Upper lobe of right lung (tissue), 1 donor: ENCODE measurements around the gene GEMIN4. TPM values are rescaled to one million over a fixed set of nuclear protein-coding genes. Genes with fewer than 3 reads are reported as not detected.

Experiments used
- ATAC-seq: fragments of 200-7000 bp; cut with Tn5 transposase; one replicate; pipeline ENCODE4 v1.9.1; 2020; ENCODE audit warnings: mild to moderate bottlenecking, moderate library complexity
- DNase-seq: peaks from one replicate; pipeline ENCODE4 v3.0.0-alpha.2; 2020
- H3K27ac ChIP-seq: fragments of 200-600 bp; one replicate; pipeline ENCODE4 v1.8.0; 2022
- H3K27me3 ChIP-seq: fragments of 200-600 bp; one replicate; pipeline ENCODE4 v1.8.0; 2022; ENCODE audit warnings: mild to moderate bottlenecking
- H3K36me3 ChIP-seq: fragments of 200-600 bp; one replicate; pipeline ENCODE4 v1.8.0; 2022
- H3K4me1 ChIP-seq: fragments of 200-600 bp; one replicate; pipeline ENCODE4 v1.8.0; 2022
- H3K4me3 ChIP-seq: fragments of 200-600 bp; one replicate; pipeline ENCODE4 v1.8.0; 2022; ENCODE audit warnings: mild to moderate bottlenecking
- H3K9me3 ChIP-seq: fragments of 200-600 bp; one replicate; pipeline ENCODE4 v1.8.0; 2022
- intact Hi-C: fragments of 100-400 bp; cut with DNase I; formaldehyde crosslinking; loops from one replicate; pipeline ENCODE4 v1.11.0; 2022
- total RNA-seq: library from RNA; stranded (reverse); fragmentation: NEBNext Ultra II Directional; extraction: Animal tissue kit (Norgen Biotek cat#: 25700); gene quantifications from one replicate; pipeline ENCODE4 v1.2.1, GENCODE V29; 2021
- TF ChIP-seq, protein P1 (sequence below): fragments of 200-600 bp; IDR thresholded peaks from one replicate; pipeline ENCODE4 v1.8.0; 2022; ENCODE audit warnings: antibody characterized with exemption
- donor health status: DM: no; HTN: yes; CAD: no; lungs with severe emphysema.

GEMIN4 gene
- total RNA-seq, 1 donor from 2014 or later, result 23.0 TPM

DNA sequence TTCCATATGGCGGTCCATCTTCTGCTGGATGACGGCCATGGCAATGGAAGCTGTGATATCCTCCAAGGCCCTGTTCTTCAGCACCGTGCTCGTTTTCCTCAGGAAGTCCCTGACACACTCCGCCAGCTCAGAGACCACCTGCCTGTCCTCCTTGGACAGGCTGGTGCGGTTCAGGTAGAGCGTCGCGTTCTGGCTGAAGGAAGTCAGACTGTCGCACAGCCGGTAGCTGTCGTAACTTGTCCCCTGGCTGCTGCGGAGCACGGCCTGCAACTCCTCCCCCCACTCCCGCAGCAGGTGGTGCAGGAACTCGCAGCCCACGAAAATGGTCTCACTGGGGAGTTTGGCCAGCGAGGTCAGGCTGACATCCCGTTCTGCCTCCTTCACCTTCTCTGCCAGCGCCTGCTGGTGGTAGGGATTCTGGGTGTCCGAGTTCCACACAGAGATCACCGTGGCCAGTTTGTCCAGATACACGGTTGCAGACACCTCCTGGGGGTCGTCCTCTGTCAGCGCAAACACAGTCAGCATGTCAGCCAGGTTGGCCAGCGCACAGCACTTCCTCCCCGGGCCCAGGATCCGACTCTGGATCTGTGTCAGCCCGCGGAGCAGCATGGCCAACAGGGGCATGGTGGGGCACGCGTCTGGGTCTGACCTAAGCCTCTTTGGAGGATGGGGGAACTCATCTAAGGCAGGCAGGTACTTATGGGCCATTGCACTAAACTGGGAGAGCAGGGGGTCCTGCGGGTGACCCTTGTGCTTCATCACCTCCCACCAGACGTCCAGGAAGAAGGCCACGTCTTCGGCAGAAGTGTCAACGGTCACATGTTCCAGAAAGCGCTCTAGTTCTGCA, 5.1 kb downstream of the GEMIN4 start:
- no peak overlapping the region for H3K4me3 ChIP-seq
- no peak for ATAC-seq
- H3K27me3 ChIP-seq, result no peaks in the 10 kb centered on the region
- no peaks in the 10 kb centered on the region for H3K9me3 ChIP-seq
- H3K27ac ChIP-seq, result no peak overlapping the region
- no peak for DNase-seq
- intact Hi-C loops, result no loop called here
- TF ChIP-seq, protein P1, sequence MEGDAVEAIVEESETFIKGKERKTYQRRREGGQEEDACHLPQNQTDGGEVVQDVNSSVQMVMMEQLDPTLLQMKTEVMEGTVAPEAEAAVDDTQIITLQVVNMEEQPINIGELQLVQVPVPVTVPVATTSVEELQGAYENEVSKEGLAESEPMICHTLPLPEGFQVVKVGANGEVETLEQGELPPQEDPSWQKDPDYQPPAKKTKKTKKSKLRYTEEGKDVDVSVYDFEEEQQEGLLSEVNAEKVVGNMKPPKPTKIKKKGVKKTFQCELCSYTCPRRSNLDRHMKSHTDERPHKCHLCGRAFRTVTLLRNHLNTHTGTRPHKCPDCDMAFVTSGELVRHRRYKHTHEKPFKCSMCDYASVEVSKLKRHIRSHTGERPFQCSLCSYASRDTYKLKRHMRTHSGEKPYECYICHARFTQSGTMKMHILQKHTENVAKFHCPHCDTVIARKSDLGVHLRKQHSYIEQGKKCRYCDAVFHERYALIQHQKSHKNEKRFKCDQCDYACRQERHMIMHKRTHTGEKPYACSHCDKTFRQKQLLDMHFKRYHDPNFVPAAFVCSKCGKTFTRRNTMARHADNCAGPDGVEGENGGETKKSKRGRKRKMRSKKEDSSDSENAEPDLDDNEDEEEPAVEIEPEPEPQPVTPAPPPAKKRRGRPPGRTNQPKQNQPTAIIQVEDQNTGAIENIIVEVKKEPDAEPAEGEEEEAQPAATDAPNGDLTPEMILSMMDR, result no peak
- H3K36me3 ChIP-seq, result peaks cover 56% of the 10 kb centered on the region
- peaks cover 15% of the 10 kb centered on the region for H3K4me1 ChIP-seq

DNA sequence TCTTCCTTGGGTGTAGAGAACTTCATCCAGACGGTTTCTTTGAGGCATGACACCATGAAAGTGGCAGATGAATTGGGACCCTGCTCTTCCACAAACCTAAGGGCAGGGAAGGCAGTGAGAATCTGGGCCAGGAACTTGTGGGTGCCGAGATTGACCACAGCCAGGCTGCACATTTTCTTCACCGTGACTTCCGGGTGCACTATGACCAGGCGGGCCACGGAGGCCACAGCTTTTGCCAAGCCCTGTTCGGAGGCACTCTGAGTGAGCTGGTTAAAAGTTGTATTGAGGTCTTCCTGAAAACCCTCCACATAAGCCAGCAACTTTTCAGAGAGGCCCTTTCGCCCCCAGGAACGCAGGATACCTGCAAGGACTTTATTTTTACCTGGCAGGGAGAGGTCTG, 5.9 kb downstream of the GEMIN4 start:
- H3K4me1 ChIP-seq, result peaks cover 11% of the 10 kb centered on the region
- no peak overlapping the region for H3K4me3 ChIP-seq
- DNase-seq, result no peak
- no peaks in the 10 kb centered on the region for H3K9me3 ChIP-seq
- ATAC-seq, result no peak
- TF ChIP-seq, protein P1, result no peak
- peaks cover 63% of the 10 kb centered on the region for H3K36me3 ChIP-seq
- intact Hi-C loops, result no loop called here
- H3K27me3 ChIP-seq, result no peaks in the 10 kb centered on the region
- no peak overlapping the region for H3K27ac ChIP-seq

GRCh38 chr17:745406-745805, 6.7 kb downstream of the GEMIN4 start:
- no peaks in the 10 kb centered on the region for H3K9me3 ChIP-seq
- no peak overlapping the region for H3K27ac ChIP-seq
- H3K4me1 ChIP-seq, result peaks cover 4% of the 10 kb centered on the region
- DNase-seq (no peak), ATAC-seq (no peak)
- TF ChIP-seq, protein P1, result no peak
- H3K27me3 ChIP-seq, result no peaks in the 10 kb centered on the region
- peaks cover 63% of the 10 kb centered on the region for H3K36me3 ChIP-seq
- intact Hi-C loops, result no loop called here
- H3K4me3 ChIP-seq, result no peak overlapping the region

DNA sequence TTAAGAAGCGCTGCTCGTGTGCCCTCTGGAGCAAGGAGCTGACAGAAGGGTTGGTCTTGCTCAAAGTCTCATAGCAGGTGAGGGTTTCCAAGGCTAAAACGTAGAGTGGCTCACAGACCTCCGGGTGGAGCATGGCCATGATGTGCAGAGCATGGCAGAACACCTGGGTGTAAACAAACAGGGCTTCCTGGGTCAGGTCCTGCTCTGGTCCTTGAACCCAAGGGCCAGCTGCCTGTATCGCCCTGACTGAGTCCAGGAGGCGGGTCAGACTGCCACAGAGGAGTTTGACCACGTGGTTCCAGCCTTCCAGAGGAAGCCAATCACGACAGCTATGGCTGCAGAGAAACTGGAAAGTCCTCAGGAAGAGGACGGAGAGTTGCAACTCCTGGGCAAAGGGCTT, 7.1 kb downstream of the GEMIN4 start:
- intact Hi-C loops, result no loop called here
- H3K9me3 ChIP-seq, result no peaks in the 10 kb centered on the region

GRCh38 chr17:743139-743538, 8.9 kb downstream of the GEMIN4 start:
- no peaks in the 10 kb centered on the region for H3K4me1 ChIP-seq
- H3K27me3 ChIP-seq, result no peaks in the 10 kb centered on the region
- ATAC-seq (no peak), DNase-seq (no peak)
- no peak overlapping the region for H3K4me3 ChIP-seq
- no peak overlapping the region for H3K27ac ChIP-seq
- TF ChIP-seq, protein P1, result no peak
- no peaks in the 10 kb centered on the region for H3K9me3 ChIP-seq
- intact Hi-C loops, result no loop called here
- peaks cover 67% of the 10 kb centered on the region for H3K36me3 ChIP-seq

More for the DNA sequence above, 7.1 kb downstream of the GEMIN4 start:
- TF ChIP-seq, protein P1, result no peak
- Histone ChIP-seq H3K27ac (no peak overlapping the region), H3K36me3 (peaks cover 63% of the 10 kb centered on the region), H3K27me3 (no peaks in the 10 kb centered on the region), H3K4me3 (no peak overlapping the region), H3K4me1 (peaks cover 1% of the 10 kb centered on the region)
- ATAC-seq (no peak), DNase-seq (no peak)
